IMR-90 (cell line): Measurements from ENCODE around the gene CLEC2A. TPM values are rescaled to one million over a fixed set of nuclear protein-coding genes. Genes with fewer than 3 reads are reported as not detected.
"Not testable (repeated sequence)": the region's sequence is repeated elsewhere in the genome, so short reads cannot be mapped to it uniquely, and the experiment has no call there.

Experiments used
- ATAC-seq: fragments of 200-7000 bp; cut with Tn5 transposase; 2 replicates; pipeline ENCODE4 v1.9.1; 2020; ENCODE audit warnings: low read depth, mild to moderate bottlenecking, moderate library complexity
- BruUV-seq: library from RNA; stranded (reverse); fragments of 400-500 nt; replicated peaks from 2 replicates; lab custom pipeline; 2021; lab: Mats Ljungman, UMichigan
- CTCF ChIA-PET: fragments of 300-600 bp; formaldehyde crosslinking; extraction: SDS; loops from one replicate; lab custom pipeline; 2021; ENCODE audit warnings: antibody characterized with exemption; lab: Yijun Ruan, JAX
- POLR2A ChIA-PET: fragments of 300-600 bp; sonication (Branson Sonifier 250); formaldehyde crosslinking; loops from one replicate; lab custom pipeline; 2022; ENCODE audit warnings: antibody characterized with exemption; ENCODE audit not compliant: unreplicated experiment; lab: Charles Lee
- DNase-seq: peaks from one replicate; pipeline ENCODE4 v3.0.0; 2013
- H2AFZ ChIP-seq: replicated peaks from 2 replicates; pipeline ENCODE3; 2013; ENCODE audit warnings: low read length, mild to moderate bottlenecking; ENCODE audit not compliant: poor library complexity
- H2AK5ac ChIP-seq: 2 replicates; pipeline ENCODE4 v1.6.1; 2013; ENCODE audit warnings: low read depth, low read length, inconsistent platforms
- H2AK9ac ChIP-seq: replicated peaks from 2 replicates; pipeline ENCODE3; 2013; ENCODE audit warnings: mild to moderate bottlenecking, low read depth, low read length, moderate library complexity; ENCODE audit not compliant: poor library complexity
- H2BK120ac ChIP-seq: 2 replicates; pipeline ENCODE4 v1.6.1; 2013; ENCODE audit warnings: low read depth, low read length, inconsistent platforms
- H2BK15ac ChIP-seq: 3 replicates; pipeline ENCODE4 v1.6.1; 2013; ENCODE audit warnings: low read depth, low read length, inconsistent platforms
- H2BK20ac ChIP-seq: 2 replicates; pipeline ENCODE4 v1.6.1; 2013; ENCODE audit warnings: low read depth, mild to moderate bottlenecking, inconsistent platforms, low read length, moderate library complexity
- H2BK5ac ChIP-seq: 2 replicates; pipeline ENCODE4 v1.6.1; 2013; ENCODE audit warnings: mild to moderate bottlenecking, low read depth, low read length, inconsistent platforms; ENCODE audit not compliant: poor library complexity, severe bottlenecking
- H3K14ac ChIP-seq: replicated peaks from 2 replicates; pipeline ENCODE4 v1.6.1; 2013; ENCODE audit warnings: low read depth, low read length, inconsistent platforms
- H3K18ac ChIP-seq: 2 replicates; pipeline ENCODE4 v1.6.1; 2013; ENCODE audit warnings: low read depth, low read length, control low read depth
- H3K23ac ChIP-seq: 2 replicates; pipeline ENCODE4 v1.6.1; 2013; ENCODE audit warnings: low read depth, low read length, inconsistent platforms
- H3K27ac ChIP-seq: 2 replicates; pipeline ENCODE4 v1.5.1; 2013; ENCODE audit warnings: mild to moderate bottlenecking, control low read depth, low read length; ENCODE audit not compliant: insufficient read depth
- H3K27me3 ChIP-seq: 2 replicates; pipeline ENCODE4 v1.6.1; 2013; ENCODE audit warnings: low read length; ENCODE audit not compliant: control insufficient read depth, insufficient read depth
- H3K36me3 ChIP-seq: 2 replicates; pipeline ENCODE4 v1.6.1; 2013; ENCODE audit warnings: low read length, mixed read lengths; ENCODE audit not compliant: control insufficient read depth, insufficient read depth
- H3K4ac ChIP-seq: 2 replicates; pipeline ENCODE4 v1.6.1; 2013; ENCODE audit warnings: low read depth, low read length, inconsistent platforms
- H3K4me1 ChIP-seq: 2 replicates; pipeline ENCODE4 v1.6.1; 2013; ENCODE audit warnings: low read length, mixed read lengths; ENCODE audit not compliant: control insufficient read depth, insufficient read depth
- H3K4me2 ChIP-seq: 2 replicates; pipeline ENCODE4 v1.6.1; 2013; ENCODE audit warnings: low read depth, mild to moderate bottlenecking, control low read depth, low read length, moderate library complexity
- H3K4me3 ChIP-seq: 2 replicates; pipeline ENCODE4 v1.5.1; 2013; ENCODE audit warnings: low read depth, mild to moderate bottlenecking, control low read depth, low read length, moderate library complexity; ENCODE audit not compliant: insufficient read depth
- H3K56ac ChIP-seq: 2 replicates; pipeline ENCODE4 v1.6.1; 2013; ENCODE audit warnings: low read length, inconsistent platforms; ENCODE audit not compliant: insufficient read depth; ENCODE audit errors: extremely low read depth
- H3K79me1 ChIP-seq, 2 experiments: 2 replicates each; pipeline ENCODE4 v1.6.1; 2013; ENCODE audit warnings: low read length in 2 of 2, inconsistent platforms in 1 of 2, low read depth in 1 of 2
- H3K9ac ChIP-seq: 2 replicates; pipeline ENCODE4 v1.6.1; 2013; ENCODE audit warnings: low read depth, low read length, control low read depth
- H3K9me1 ChIP-seq: 2 replicates; pipeline ENCODE4 v1.6.1; 2013; ENCODE audit warnings: low read length, inconsistent platforms; ENCODE audit not compliant: insufficient read depth
- H3K9me3 ChIP-seq: 2 replicates; pipeline ENCODE4 v1.6.1; 2013; ENCODE audit warnings: low read length; ENCODE audit not compliant: control insufficient read depth, insufficient read depth
- H4K20me1 ChIP-seq: 2 replicates; pipeline ENCODE4 v1.6.1; 2013; ENCODE audit warnings: low read length, inconsistent platforms; ENCODE audit not compliant: insufficient read depth
- H4K5ac ChIP-seq: 2 replicates; pipeline ENCODE4 v1.6.1; 2013; ENCODE audit warnings: mild to moderate bottlenecking, low read depth, low read length, control low read depth
- H4K8ac ChIP-seq, 2 experiments: 2 replicates each; pipeline ENCODE4 v1.6.1; 2013; ENCODE audit warnings: low read depth in 2 of 2, low read length in 2 of 2, control low read depth in 1 of 2, inconsistent platforms in 1 of 2
- H4K91ac ChIP-seq: 2 replicates; pipeline ENCODE4 v1.6.1; 2013; ENCODE audit warnings: low read depth, low read length, inconsistent platforms; ENCODE audit not compliant: insufficient read depth
- CEBPB ChIP-seq: IDR thresholded peaks from 2 replicates; pipeline ENCODE4 v1.6.1; 2012; ENCODE audit warnings: low read depth, low read length, improper control_type of control experiment
- FOS ChIP-seq: fragments of 150-350 bp; IDR thresholded peaks from 2 replicates; pipeline ENCODE4 v1.6.1; 2016; ENCODE audit warnings: low read depth, low read length
- WGBS, 2 experiments: methylation state at CpG; one replicate each; pipeline versions ENCODE4 v1.1.5 to v1.1.7; 2013; ENCODE audit warnings: missing lambda C conversion rate in 2 of 2; ENCODE audit not compliant: insufficient read length in 1 of 2; ENCODE audit errors: extremely low coverage in 2 of 2; 5-methylcytosine and 5-hydroxymethylcytosine counted together
- dilution Hi-C: fragments of 300-500 bp; cut with HindIII; formaldehyde crosslinking; loops from one replicate; pipeline ENCODE4 v1.14.3; 2018; ENCODE audit warnings: low sequenced_read_pairs; ENCODE audit not compliant: unreplicated experiment
- in situ Hi-C: fragments of 300-500 bp; cut with MboI; formaldehyde crosslinking; loops from 3 replicates; pipeline ENCODE4 v1.14.3; 2019; ENCODE audit warnings: low sequenced_read_pairs, inconsistent platforms, mixed read lengths
- intact Hi-C: fragments of 100-400 bp; cut with micrococcal nuclease; formaldehyde crosslinking; loops from 2 replicates; pipeline ENCODE4 v1.10.0; 2022
- polyA plus RNA-seq, 3 experiments: library from polyadenylated mRNA; depleted of rRNA; stranded (reverse); fragments of >200 nt; gene quantifications; 2 replicates each; pipeline ENCODE4 v1.2.3, GENCODE V29; 2012; ENCODE audit warnings: low replicate concordance in 1 of 3
- total RNA-seq: library from RNA; depleted of rRNA; stranded (reverse); fragments of >200 nt; gene quantifications from 2 replicates; pipeline ENCODE4 v1.2.3, GENCODE V29; 2012

Gene CLEC2A
- total and polyA plus RNA-seq, 2 of the 4 experiments (the other 2 are of a cell fraction): not detected

DNA sequence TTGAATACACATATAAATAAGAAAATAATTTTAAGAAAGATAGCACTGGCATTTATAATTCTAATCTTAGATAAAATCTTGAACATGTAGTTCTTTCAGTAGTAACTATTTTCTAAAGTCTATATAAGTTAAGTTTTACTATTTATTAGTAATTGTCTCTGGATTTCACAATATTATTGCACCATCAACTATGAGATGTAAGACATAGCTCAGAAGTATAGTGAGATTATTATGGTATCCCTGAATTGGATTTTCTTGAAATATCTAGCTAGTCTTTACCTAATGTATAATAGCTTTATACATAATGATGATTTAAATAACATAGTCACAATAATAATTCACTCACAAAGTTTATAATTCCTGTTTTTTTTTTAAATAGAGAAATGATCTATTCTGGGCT lies 45.7 kb upstream of the CLEC2A start:
- ATAC-seq: no peak

DNA sequence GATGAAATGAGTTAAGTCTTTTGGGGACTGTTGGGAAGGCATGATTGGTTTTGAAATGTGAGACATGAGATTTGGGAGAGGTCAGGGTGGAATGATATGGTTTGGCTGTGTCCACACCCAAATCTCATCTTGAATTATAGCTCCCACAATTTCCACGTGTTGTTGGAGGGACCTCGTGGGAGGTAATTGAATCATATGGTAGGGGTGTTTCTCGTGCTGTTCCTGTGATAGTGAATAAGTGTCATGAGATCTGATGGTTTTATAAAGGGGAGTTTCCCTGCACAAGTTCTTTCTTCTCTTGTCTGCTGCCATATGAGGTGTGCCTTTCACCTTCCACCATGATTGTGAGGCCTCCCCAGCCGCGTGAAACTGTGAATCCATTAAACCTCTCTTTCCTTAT lies 44.5 kb upstream of the CLEC2A start:
- BruUV-seq, dilution Hi-C loops: not testable (repeated sequence)

More for the DNA sequence above, 45.7 kb upstream of the CLEC2A start:
- no peak overlapping the region for H2AFZ ChIP-seq
- no peaks in the 10 kb centered on the region for H3K4me1 ChIP-seq
- H2BK120ac ChIP-seq: no peak overlapping the region
- H4K91ac ChIP-seq: no peak overlapping the region
- no peak overlapping the region for H4K5ac ChIP-seq
- H3K23ac ChIP-seq: no peak overlapping the region
- no peak overlapping the region for H3K4me3 ChIP-seq
- H3K4me2 ChIP-seq: no peak overlapping the region
- H4K8ac ChIP-seq: no peak overlapping the region
- H2BK5ac ChIP-seq: no peak overlapping the region
- H2BK15ac ChIP-seq: no peak overlapping the region
- H3K4ac ChIP-seq: no peak overlapping the region
- dilution Hi-C loops (no loop called here), in situ Hi-C loops (no loop called here), intact Hi-C loops (no loop called here)
- H3K27ac ChIP-seq: no peak overlapping the region
- no peak overlapping the region for H2AK5ac ChIP-seq
- H2AK9ac ChIP-seq: no peak overlapping the region
- DNase-seq: no peak
- no peaks in the 10 kb centered on the region for H3K36me3 ChIP-seq
- TF ChIP-seq FOS (no peak), CEBPB (peak; percentile 35; the same call in 1 of the 2 replicates)
- H3K9me1 ChIP-seq: no peaks in the 10 kb centered on the region
- H3K27me3 ChIP-seq: peaks cover 3% of the 10 kb centered on the region; the same call in 1 of the 2 replicates
- no peak overlapping the region for H3K9ac ChIP-seq
- no peak overlapping the region for H3K18ac ChIP-seq
- no peaks in the 10 kb centered on the region for H4K20me1 ChIP-seq
- H3K56ac ChIP-seq: no peak overlapping the region
- H3K14ac ChIP-seq: no peak overlapping the region
- ChIA-PET POLR2A (no interaction called here), CTCF (interaction anchor here (1.2 kb wide), 1 partner anchor 14 kb away, joined by 3 read pairs; no protein-coding TSS in a partner anchor)
- no peak overlapping the region for H2BK20ac ChIP-seq
- no peaks in the 10 kb centered on the region; the same call in 1 of the 2 replicates for H3K9me3 ChIP-seq
- BruUV-seq: no TSS peak
- H3K79me1 ChIP-seq: no peaks in the 10 kb centered on the region

More for the DNA sequence above, 44.5 kb upstream of the CLEC2A start:
- POLR2A ChIA-PET, intact Hi-C loops, H3K4me3 ChIP-seq, H3K4me1 ChIP-seq, H4K20me1 ChIP-seq, H3K4me2 ChIP-seq, H3K4ac ChIP-seq, H3K18ac ChIP-seq, H2BK120ac ChIP-seq, H4K8ac ChIP-seq, H3K36me3 ChIP-seq, DNase-seq, H3K27me3 ChIP-seq, H2AFZ ChIP-seq, H3K23ac ChIP-seq, H2BK20ac ChIP-seq, H4K91ac ChIP-seq, in situ Hi-C loops, H3K79me1 ChIP-seq, H2AK9ac ChIP-seq, H2BK15ac ChIP-seq, H3K14ac ChIP-seq, ATAC-seq, H3K56ac ChIP-seq, H4K5ac ChIP-seq, H3K27ac ChIP-seq, H3K9me1 ChIP-seq, H2AK5ac ChIP-seq, H3K9me3 ChIP-seq, H2BK5ac ChIP-seq, H3K9ac ChIP-seq: not testable (repeated sequence)
- WGBS, 2 experiments: no CpG with 5 or more reads among the region's 5 CpGs
- CTCF ChIA-PET: interaction anchor here (1.2 kb wide), 1 partner anchor 13 kb away, joined by 3 read pairs; no protein-coding TSS in a partner anchor
